AG09309 (cell line): ENCODE measurements around the gene PSMC3.

Experiments used
- DNase-seq: peaks from one replicate; pipeline ENCODE4 v3.0.0-alpha.2; 2010; ENCODE audit warnings: low read depth
- H3K4me3 ChIP-seq: 2 replicates; pipeline ENCODE4 v1.5.1; 2011; ENCODE audit warnings: mild to moderate bottlenecking, low read depth, low read length, moderate library complexity; ENCODE audit not compliant: control insufficient read depth
- TF ChIP-seq, protein P1 (sequence below): IDR thresholded peaks from 2 replicates; pipeline ENCODE4 v1.5.1; 2011; ENCODE audit warnings: mild to moderate bottlenecking, low read depth, low read length, inconsistent platforms; ENCODE audit not compliant: insufficient read depth, control insufficient read depth; ENCODE audit errors: missing control alignments

PSMC3 gene

DNA sequence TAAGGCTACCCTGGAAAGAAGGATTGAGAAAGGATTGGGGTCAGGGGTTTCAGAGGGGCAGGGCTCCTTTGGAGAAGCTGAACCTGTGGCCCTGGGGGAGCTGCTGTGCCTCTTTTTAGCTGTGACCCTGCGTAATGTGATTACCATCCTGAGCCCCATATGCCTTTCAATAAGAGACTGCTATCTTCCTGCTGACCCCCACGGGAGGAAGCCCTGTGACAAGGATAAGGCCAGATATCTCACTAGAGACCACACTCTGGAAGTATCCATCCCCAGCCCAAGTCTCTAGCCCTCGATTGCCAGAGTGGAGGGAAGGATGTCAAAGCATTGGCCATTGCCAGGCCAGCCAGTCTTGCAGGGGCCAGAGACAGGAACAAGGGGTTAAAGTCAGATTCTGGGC, 22.7 kb downstream of the PSMC3 start:
- no peak for DNase-seq
- TF ChIP-seq, protein P1, sequence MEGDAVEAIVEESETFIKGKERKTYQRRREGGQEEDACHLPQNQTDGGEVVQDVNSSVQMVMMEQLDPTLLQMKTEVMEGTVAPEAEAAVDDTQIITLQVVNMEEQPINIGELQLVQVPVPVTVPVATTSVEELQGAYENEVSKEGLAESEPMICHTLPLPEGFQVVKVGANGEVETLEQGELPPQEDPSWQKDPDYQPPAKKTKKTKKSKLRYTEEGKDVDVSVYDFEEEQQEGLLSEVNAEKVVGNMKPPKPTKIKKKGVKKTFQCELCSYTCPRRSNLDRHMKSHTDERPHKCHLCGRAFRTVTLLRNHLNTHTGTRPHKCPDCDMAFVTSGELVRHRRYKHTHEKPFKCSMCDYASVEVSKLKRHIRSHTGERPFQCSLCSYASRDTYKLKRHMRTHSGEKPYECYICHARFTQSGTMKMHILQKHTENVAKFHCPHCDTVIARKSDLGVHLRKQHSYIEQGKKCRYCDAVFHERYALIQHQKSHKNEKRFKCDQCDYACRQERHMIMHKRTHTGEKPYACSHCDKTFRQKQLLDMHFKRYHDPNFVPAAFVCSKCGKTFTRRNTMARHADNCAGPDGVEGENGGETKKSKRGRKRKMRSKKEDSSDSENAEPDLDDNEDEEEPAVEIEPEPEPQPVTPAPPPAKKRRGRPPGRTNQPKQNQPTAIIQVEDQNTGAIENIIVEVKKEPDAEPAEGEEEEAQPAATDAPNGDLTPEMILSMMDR: no peak
- H3K4me3 ChIP-seq: no peak overlapping the region

DNA sequence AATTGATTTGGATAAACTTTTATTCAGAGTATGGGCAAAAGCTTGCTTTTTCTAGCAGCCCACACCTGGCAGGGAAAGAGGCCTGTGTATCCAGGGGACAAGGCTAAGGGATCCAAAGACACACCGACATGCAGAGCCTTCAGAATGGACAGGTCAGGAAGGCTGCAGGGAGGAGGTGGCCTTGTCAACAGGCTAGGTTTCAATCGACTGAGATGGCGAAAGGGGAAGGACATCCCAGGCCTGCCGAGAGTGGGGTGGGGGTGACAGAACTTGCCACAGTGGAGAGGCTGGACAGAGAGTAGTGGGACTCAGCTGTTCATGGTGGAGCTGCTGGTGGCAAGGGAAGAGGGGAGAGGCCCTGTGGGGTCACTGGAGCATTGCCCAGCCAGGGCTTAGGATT, 23.1 kb downstream of the PSMC3 start:
- TF ChIP-seq, protein P1: no peak
- no peak overlapping the region for H3K4me3 ChIP-seq
- DNase-seq: no peak

- TF ChIP-seq, protein P1: no peak
- no peak for DNase-seq
- no peak overlapping the region for H3K4me3 ChIP-seq
Observed at GRCh38 chr11:47400768-47401279, 25.4 kb downstream of the PSMC3 start.

- peak overlapping the region; percentile 42 for H3K4me3 ChIP-seq
- no peak for DNase-seq
- TF ChIP-seq, protein P1: no peak
Observed at GRCh38 chr11:47399860-47400767, 26.1 kb downstream of the PSMC3 start.

DNA sequence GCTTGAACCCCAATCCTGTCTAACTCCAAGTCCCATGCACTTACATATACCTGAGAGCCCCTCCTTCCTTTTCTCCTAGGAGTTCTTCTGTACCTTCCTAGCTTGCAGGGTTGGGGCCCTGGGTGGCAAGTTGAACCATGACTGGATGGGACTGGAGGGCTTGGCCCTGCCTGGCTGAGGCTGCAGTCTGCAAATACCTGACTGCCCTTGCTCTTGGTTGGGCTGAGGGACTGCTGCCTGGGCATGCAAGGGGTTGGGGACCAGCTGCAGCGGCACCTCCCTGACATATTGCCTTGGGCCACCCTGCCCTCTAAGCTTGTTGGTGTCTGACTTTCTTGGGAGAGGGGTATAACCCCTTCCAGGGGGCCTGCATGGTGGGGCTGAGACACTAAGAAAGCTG, 27.7 kb downstream of the PSMC3 start:
- no peak for DNase-seq
- TF ChIP-seq, protein P1: no peak
- H3K4me3 ChIP-seq: no peak overlapping the region

DNA sequence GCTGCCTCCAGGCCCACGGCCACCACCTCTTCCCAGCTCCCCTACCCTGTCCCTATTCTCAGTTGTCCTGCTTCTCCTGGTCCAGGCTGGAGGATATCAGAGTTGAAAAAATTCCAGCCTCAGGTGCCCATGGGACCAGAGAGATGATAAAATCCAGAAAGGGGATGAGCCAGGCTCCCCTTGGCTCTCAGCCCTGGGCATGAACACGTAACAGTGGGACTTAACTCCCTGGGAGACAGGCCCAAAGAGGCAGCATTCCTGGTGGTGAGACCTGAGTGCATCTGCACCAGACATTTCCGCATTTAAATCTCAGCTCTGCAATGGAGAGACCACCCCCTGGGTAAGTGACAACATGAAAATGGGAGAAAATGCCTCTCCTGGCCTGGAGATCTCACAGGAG, 28.2 kb downstream of the PSMC3 start:
- TF ChIP-seq, protein P1: no peak
- DNase-seq: no peak
- H3K4me3 ChIP-seq: no peak overlapping the region
